GM21515 (cell line): ENCODE measurements around the gene RRP12.
"Not testable (repeated sequence)": the region's sequence is repeated elsewhere in the genome, so short reads cannot be mapped to it uniquely, and the experiment has no call there.

Experiments
- ATAC-seq: cut with Tn5 transposase; IDR thresholded peaks from one replicate; pipeline ENCODE4 v1.9.1; 2021; ENCODE audit not compliant: unreplicated experiment

Gene RRP12

DNA sequence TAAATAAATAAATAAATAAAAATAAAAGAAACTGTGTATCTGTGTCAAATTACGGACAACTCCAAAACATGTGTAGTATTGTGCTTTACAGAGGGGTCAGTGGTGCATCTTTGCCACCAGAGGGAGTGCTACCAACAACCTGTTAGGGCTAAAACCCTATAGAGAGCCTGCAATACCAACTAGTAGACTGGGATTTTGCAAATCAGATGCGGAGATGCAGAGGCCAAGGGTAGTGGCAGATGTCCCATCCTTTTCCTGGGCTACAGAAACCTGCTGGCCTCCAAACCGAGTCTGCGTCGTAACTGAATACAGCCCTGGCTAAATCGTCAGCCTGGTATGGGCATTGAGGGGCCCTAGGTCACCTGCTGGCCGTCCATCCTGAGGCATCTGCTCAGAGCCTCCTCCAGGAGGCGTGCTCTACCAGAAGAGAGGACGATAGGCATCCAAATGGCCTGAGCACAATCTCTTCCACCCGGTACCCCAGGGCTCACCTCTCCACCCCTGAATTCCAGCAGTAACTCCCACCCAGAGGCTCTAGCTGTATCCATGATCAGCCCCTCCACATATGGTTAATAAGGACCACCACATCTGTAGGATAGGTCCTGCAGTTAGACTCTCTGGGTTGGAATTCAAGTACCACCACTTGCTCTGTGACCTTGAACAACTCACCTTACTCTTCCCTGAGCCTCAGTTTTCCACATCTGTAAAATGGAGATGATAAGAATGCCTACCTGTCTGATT lies 6.2 kb upstream of the RRP12 start:
- peak; percentile 84 for ATAC-seq

DNA sequence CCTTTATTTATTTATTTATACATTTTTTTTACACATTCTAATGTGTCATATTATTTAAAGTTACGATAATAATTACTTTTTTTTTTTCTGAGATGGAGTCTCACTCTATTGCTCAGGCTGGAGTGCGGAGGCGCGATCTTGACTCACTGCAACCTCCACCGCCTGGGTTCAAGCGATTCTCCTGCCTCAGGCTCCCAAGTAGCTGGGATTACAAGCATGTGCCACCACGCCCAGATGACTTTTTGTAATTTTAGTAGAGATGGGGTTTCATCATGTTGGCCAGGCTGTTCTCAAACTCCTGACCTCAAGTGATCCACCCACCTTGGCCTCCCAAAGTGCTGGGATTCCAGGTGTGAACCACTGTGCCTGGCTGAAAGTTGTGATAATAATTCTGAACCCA lies 5.3 kb upstream of the RRP12 start:
- ATAC-seq = not testable (repeated sequence)

- no peak for ATAC-seq
These were observed 4.9 kb upstream of the RRP12 start for GRCh38 chr10:97406064-97406463.

DNA sequence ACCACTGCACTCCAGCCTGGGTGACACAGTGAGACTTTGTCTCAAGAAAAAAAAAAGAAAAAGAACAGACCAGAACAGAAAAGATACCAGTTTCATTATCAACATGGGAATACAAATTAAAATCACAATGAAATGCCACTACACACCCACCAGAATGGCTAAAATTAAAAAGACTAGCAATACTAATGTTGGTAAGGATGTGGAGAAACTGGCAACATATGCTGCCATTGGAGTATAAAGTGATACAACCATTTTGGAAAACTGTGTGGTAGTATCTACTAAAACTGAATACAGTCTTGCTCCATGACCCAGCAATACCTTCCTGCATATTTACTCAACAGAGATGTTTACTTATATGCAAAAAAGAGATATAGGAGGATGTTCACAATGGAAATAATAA lies 2.9 kb upstream of the RRP12 start:
- no peak for ATAC-seq

GRCh38 chr10:97401455-97401919 lies 347 bp upstream of the RRP12 start:
- no peak for ATAC-seq

GRCh38 chr10:97399843-97400545 lies 1.1 kb downstream of the RRP12 start:
- no peak for ATAC-seq

- ATAC-seq = no peak
These were observed 5.1 kb downstream of the RRP12 start for GRCh38 chr10:97396056-97396455.

DNA sequence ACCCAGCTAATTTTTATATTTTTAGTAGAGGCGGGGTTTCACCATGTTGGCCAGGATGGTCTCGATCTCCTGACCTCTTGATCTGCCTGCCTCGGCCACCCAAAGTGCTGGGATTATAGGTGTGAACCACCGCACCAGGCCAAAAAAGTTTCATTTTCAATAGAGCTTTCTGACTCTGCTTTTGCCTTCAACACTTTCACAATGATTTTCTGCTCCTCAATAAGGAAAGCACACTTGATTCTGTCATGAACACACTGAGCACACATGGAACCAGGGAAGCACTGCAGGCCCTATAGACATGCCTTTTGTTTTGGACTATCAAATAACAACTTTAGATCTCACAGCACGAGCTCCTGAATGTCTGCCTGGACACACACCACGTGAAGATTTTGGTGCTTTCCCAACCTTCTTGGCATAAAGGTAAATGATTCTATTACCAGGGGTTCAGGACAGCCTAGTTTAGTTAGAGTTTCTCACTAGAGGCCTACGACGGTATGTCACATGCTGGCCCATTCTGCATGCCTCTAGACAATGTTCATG lies 8.0 kb downstream of the RRP12 start:
- no peak for ATAC-seq

DNA sequence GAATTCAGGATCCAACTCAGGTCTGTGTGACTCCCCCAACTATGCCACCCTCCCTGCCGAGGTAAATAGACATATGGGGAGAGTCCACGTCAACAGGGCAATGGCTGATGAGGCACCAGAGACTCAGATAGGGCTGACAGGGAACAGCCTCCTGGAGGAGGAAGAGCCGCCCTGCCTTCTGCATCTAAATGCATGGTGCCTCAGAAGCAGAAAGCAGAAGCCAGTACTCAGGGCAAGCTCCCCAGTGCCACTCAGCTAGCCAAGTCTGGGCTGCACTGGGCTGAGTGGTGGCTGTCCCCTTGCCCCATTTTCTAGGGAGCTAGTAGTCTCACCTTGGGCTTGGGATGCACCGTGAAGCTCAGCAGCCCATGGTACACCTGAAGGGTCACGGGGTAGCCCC lies 11.0 kb downstream of the RRP12 start:
- ATAC-seq = no peak

- no peak for ATAC-seq
These were observed 13.0 kb downstream of the RRP12 start for GRCh38 chr10:97388152-97388551.

- no peak for ATAC-seq
These were observed 15.6 kb downstream of the RRP12 start for GRCh38 chr10:97385565-97385964.

DNA sequence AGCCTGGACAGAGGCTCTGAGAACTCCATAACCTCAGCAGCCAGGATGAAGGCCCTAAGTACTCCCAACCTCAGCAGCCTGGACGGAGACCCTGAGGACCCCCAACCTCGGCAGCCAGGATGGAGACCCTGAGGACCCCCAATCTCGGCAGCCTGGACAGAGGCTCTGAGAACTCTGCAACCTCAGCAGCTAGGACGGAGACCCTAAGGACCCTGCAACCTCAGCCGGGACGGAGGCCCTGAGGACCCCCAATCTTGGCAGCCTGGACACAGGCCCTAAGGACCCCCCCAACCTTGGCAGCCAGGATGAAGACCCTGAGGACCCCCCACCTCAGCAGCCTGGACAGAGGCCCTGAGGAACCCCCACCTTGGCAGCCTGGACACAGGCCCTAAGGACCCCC lies 16.5 kb downstream of the RRP12 start:
- no peak for ATAC-seq

- no peak for ATAC-seq
These were observed 17.0 kb downstream of the RRP12 start for GRCh38 chr10:97384156-97384555.

GRCh38 chr10:97383159-97383558 lies 18.0 kb downstream of the RRP12 start:
- ATAC-seq = no peak

- ATAC-seq = no peak
These were observed 19.5 kb downstream of the RRP12 start for GRCh38 chr10:97381626-97382025.

DNA sequence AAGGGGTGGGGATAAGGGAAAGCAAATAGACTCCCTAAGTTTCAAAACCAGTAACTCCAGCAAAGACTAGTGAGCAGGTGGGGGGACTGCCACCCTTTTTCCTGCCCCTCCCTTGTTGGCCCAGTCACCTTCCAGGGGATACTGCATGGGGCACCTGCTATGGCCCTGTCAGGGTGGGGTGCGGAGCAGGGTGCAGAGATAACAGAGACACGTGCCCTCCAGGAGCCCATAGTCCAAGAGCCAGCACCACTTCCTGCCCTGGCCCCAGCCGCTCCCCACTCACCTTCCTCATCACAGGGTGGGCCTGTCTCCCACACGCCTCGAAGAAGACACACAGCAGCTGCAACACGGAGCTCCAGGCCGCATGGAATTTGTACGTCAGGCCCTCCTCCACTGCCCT lies 20.6 kb downstream of the RRP12 start:
- ATAC-seq = no peak

- ATAC-seq = no peak
These were observed 21.9 kb downstream of the RRP12 start for GRCh38 chr10:97378933-97379921.

DNA sequence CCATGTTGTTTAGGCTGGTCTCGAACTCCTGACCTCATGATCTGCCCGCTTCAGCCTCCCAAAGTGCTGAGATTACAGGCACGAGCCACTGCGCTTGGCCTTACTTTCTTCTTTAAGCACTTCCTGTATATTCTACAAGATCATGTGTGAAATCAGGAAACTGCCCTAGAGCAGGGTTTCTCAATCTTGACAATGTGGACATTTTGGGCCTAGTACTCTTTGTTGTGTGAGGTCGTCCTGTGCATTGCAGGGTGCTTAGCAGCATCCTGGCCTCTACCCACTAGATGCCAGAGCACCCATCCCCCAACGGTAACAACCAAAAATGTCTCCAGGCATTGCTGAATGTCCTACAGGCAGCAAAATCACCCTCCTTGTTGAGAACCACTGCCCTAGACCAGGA lies 24.7 kb downstream of the RRP12 start:
- ATAC-seq = no peak

GRCh38 chr10:97373456-97373855 lies 27.7 kb downstream of the RRP12 start:
- ATAC-seq = no peak

GRCh38 chr10:97372233-97372875 lies 28.8 kb downstream of the RRP12 start:
- no peak for ATAC-seq

GRCh38 chr10:97371696-97372095 lies 29.4 kb downstream of the RRP12 start:
- ATAC-seq = no peak
